ENCODE measurements around the gene ASCL4. TPM values are rescaled to one million over a fixed set of nuclear protein-coding genes. Genes with fewer than 3 reads are reported as not detected.
"Not testable (repeated sequence)": the region's sequence is repeated elsewhere in the genome, so short reads cannot be mapped to it uniquely, and the experiment has no call there.

ASCL4 gene
- total RNA-seq (ENCODE audit: low replicate concordance), result 0.67 TPM in 1 of 2 replicates, not detected in the other
- long read RNA-seq, result 0 reads

GRCh38 chr12:107774349-107775029 is at the start of gene ASCL4:
Gene ASCL4, plus strand, starts transcription at chr12:107774704. Its CDS starts 515 bp downstream, at chr12:107775219.
- Mint-ChIP-seq H3K4me3 (peak within 1 kb of the TSS; percentile 69), H3K27me3 (peaks cover 85% of the 10 kb centered on the region), H3K4me1 (ENCODE audit: unreplicated experiment) (no peaks in the 10 kb centered on the region), H3K9me3 (no peaks in the 10 kb centered on the region), H3K36me3 (no peaks in the 10 kb centered on the region), H3K27ac (no peak within 1 kb of the TSS)
- DNase-seq (ENCODE audit: extremely low spot score, unreplicated experiment), result no peak
- TF ChIP-seq CTCF (conservative IDR thresholded peaks at IDR 0.05), result no peak

- not testable (repeated sequence) for H3K4me1 Mint-ChIP-seq (ENCODE audit: unreplicated experiment); H3K27ac Mint-ChIP-seq; H3K4me3 Mint-ChIP-seq; H3K27me3 Mint-ChIP-seq; DNase-seq (ENCODE audit: extremely low spot score, unreplicated experiment); H3K9me3 Mint-ChIP-seq; H3K36me3 Mint-ChIP-seq
These were observed 47.2 kb upstream of the ASCL4 start for GRCh38 chr12:107727327-107727726.

- not testable (repeated sequence) for H3K4me3 Mint-ChIP-seq, H3K9me3 Mint-ChIP-seq, H3K36me3 Mint-ChIP-seq
These were observed 46.8 kb upstream of the ASCL4 start for GRCh38 chr12:107727742-107728141.

GRCh38 chr12:107730618-107731341 is 43.7 kb upstream of the ASCL4 start:
- no peak for TF ChIP-seq CTCF (conservative IDR thresholded peaks at IDR 0.05)
- Mint-ChIP-seq H3K36me3 (peaks cover 12% of the 10 kb centered on the region), H3K4me1 (ENCODE audit: unreplicated experiment) (no peaks in the 10 kb centered on the region), H3K27ac (no peak overlapping the region), H3K4me3 (no peak overlapping the region), H3K27me3 (no peaks in the 10 kb centered on the region), H3K9me3 (no peaks in the 10 kb centered on the region)
- DNase-seq (ENCODE audit: extremely low spot score, unreplicated experiment), result no peak

More at GRCh38 chr12:107727742-107728141, 46.8 kb upstream of the ASCL4 start:
- not testable (repeated sequence) for DNase-seq (ENCODE audit: extremely low spot score, unreplicated experiment); H3K27ac Mint-ChIP-seq; H3K27me3 Mint-ChIP-seq; H3K4me1 Mint-ChIP-seq (ENCODE audit: unreplicated experiment)

- Mint-ChIP-seq H3K9me3 (no peaks in the 10 kb centered on the region), H3K4me3 (no peak overlapping the region), H3K4me1 (ENCODE audit: unreplicated experiment) (no peaks in the 10 kb centered on the region), H3K36me3 (peaks cover 17% of the 10 kb centered on the region), H3K27me3 (no peaks in the 10 kb centered on the region), H3K27ac (no peak overlapping the region)
- no peak for TF ChIP-seq CTCF (conservative IDR thresholded peaks at IDR 0.05)
- DNase-seq (ENCODE audit: extremely low spot score, unreplicated experiment), result no peak
These were observed 43.1 kb upstream of the ASCL4 start for GRCh38 chr12:107731366-107731765.

GRCh38 chr12:107732365-107732764 is 42.1 kb upstream of the ASCL4 start:
- H3K27ac Mint-ChIP-seq, result no peak overlapping the region
- H3K36me3 Mint-ChIP-seq, result peaks cover 21% of the 10 kb centered on the region
- H3K27me3 Mint-ChIP-seq, result no peaks in the 10 kb centered on the region
- H3K4me1 Mint-ChIP-seq (ENCODE audit: unreplicated experiment), result no peaks in the 10 kb centered on the region
- no peak overlapping the region for H3K4me3 Mint-ChIP-seq
- H3K9me3 Mint-ChIP-seq, result no peaks in the 10 kb centered on the region
- no peak for TF ChIP-seq CTCF (conservative IDR thresholded peaks at IDR 0.05)
- DNase-seq (ENCODE audit: extremely low spot score, unreplicated experiment), result no peak
